HG03520 (cell line): Measurements from ENCODE around the gene NEK11.

Source experiments
- ATAC-seq: cut with Tn5 transposase; IDR thresholded peaks from one replicate; pipeline ENCODE4 v1.9.1; 2021; ENCODE audit warnings: mild to moderate bottlenecking, moderate library complexity; ENCODE audit not compliant: unreplicated experiment

The NEK11 gene, protein sequence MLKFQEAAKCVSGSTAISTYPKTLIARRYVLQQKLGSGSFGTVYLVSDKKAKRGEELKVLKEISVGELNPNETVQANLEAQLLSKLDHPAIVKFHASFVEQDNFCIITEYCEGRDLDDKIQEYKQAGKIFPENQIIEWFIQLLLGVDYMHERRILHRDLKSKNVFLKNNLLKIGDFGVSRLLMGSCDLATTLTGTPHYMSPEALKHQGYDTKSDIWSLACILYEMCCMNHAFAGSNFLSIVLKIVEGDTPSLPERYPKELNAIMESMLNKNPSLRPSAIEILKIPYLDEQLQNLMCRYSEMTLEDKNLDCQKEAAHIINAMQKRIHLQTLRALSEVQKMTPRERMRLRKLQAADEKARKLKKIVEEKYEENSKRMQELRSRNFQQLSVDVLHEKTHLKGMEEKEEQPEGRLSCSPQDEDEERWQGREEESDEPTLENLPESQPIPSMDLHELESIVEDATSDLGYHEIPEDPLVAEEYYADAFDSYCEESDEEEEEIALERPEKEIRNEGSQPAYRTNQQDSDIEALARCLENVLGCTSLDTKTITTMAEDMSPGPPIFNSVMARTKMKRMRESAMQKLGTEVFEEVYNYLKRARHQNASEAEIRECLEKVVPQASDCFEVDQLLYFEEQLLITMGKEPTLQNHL

DNA sequence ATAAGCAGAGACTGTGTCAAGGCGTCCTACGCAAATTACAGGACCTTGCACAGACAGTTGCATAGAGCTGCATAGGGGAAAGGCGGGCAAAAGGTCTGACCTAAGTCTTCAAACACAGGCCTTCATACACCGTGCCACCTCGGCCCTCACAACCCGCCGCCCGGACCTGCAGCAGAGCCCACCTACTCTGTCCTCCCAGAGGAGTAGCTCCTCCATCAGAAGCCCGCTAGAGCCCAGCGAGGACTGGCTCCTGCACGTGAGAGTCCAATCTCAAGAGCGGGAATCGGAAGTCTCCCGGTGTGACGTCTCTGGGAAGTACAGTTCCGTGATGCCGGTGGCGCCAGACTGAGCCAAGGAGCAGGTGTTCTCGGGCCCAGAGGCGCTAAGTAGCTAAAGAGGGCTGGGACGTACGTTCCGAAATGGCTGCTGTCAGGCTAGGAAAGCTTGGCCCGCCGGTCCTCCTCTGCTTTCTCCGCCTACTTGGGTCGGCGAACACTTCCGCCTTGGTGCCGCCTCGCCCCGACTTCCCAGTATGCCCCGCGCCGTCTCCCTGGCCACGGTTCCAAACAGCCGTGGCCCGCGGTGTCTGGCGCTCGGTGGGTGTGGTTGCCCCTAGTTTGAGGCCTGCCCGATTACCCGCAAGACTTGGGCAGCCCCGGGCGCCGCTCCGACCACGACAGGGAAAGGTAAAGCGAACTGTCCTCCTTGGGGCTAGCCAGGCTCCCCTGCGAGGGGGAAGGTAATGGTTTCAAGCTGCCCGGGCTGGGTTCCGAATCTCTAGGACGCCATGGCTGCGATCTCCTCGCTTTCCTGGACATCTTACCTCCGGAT is at the start of gene NEK11, which contains the start of gene ASTE1:
Gene NEK11, plus strand, starts transcription at position 557 of the 831 bp plus-strand sequence. CDS start 2,832 bp downstream, outside the sequence.
Gene ASTE1, minus strand, starts transcription at position 505 of the 831 bp plus-strand sequence. CDS start 1,519 bp downstream, outside the sequence.
- ATAC-seq: peak; percentile 96

DNA sequence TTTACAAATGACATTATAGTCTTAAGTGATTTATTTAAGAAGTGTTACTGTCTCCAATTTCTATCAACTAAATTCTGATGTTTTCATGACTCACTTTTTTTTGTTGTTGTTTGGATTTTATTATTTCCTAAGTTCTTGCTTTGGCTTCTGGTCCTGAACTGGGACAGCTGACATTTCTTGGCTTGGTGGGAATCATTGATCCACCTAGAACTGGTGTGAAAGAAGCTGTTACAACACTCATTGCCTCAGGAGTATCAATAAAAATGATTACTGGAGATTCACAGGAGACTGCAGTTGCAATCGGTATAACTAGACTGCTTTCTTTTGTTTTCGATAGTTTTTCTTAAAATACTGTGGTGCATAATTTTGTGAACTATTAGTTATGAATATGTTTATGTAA is 47.6 kb upstream of the NEK11 start:
- ATAC-seq: no peak

DNA sequence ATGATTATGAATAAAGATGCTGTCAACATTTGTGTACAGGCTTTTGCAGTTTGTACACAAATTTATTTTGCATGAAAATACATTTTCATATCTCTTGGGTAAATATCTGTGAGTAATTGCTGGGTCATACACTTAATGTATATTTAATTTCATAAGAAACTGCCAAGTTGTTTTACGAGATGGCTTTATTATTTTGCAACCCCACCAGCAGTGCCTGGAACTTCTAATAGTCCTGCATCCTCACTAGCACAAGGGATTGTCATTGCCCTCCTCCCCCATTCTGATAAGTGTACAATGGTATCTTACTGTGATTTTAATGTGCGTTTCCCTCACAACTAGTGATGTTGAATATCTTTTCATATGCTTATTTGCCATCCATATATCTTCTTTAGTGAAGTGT is 45.2 kb upstream of the NEK11 start:
- ATAC-seq: no peak

DNA sequence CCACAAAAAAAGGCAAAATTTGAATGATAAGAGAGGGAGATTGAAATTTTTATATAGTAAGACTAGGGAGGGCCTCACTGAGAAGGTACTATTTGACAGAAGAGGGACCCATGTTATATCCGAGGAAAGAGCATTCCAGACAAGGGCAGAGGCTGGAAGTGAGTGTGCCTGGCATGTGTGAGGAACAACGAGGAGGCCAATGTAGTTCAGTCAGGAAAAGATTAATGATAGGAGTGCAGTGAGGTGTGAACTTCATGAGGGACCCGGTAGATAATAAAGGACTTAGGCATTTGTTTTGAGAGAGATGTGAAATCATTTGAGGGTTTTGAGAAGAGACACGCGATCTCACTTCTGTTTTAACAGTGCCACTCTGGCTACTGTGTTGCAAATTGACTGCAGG is 36.4 kb upstream of the NEK11 start:
- no peak for ATAC-seq

DNA sequence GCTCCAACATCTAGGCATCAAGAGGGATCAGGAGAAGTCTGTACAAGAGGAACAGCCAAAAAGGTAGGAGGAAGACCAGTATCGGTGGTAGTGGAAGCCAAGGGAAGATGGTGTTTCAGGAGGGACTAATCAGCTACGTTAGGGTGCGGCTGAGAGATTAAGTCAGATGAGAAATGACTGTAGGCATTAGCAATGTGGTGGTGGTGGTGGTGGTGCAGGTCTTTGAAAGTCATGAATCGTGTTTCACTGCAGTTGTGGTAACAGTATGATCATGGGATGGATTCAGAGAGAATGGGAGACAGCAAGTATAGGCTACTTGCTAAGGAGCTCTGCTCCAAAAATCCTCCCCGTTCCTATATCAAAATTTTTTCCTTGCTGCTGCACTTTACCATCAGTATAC is 35.6 kb upstream of the NEK11 start:
- no peak for ATAC-seq

DNA sequence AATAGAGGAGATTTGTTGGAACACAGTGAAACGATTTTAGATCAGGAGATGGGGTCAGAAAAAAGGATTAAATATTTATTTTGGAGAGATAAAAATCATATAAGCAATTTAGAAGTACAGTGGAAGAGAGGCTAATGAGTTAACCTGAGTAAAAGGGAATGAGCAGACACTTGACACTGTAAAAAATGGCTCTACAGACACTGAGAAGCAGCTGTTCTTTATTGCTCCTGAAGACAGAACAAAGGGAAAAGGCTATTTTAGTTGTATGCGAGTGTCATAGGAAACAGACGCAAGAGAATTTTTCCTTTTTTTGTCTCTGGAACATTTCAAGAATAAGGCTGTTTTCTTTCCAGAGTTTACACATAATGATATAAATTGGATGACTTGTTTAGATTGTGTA is 34.3 kb upstream of the NEK11 start:
- no peak for ATAC-seq

DNA sequence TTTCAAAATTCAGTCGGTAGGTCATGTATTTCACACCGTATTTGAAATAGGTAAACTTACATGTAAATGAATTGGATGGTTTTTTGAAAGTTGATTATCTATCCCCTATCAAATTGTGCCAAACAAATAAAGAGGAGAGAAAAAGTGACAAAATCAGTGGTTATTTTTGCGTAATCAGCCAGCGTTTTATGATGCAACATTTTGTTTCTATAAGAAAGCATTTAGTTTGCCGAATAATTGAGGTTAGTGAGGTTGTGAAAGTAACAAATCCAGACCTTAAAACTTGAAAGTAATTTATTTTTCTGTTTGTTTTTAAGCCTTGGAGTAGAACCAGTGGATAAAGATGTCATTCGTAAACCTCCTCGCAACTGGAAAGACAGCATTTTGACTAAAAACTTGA is 29.4 kb upstream of the NEK11 start:
- no peak for ATAC-seq

DNA sequence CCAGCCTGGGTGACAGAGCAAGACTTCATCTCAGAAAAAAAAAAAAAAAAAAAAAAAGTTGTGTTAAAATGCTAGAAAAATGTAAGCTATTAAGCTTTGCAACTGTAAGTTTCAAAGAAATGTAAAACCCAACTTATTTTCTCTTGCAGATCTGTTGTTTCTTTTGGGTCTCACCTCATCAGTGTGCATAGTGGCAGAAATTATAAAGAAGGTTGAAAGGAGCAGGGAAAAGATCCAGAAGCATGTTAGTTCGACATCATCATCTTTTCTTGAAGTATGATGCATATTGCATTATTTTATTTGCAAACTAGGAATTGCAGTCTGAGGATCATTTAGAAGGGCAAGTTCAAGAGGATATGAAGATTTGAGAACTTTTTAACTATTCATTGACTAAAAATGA is 25.6 kb upstream of the NEK11 start:
- ATAC-seq: no peak

DNA sequence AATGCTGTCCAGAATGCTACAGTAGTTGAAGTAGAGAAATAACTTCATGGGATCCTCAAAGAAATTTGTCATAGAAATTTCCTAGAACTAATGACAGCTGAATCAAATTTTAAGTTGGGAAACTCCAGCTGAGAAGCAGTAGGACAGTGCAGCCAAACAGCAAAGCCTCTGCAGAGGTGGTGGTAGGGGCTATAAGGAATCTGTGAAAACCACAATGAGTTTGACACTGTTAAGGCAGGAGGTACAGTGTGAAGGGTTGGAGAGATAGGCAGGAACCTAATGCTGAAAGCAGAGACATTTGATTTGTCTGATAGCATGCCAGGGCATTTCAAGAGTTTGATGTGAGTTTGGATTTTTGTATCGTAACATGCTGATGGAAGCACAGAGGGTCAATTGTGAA is 22.1 kb upstream of the NEK11 start:
- ATAC-seq: no peak

DNA sequence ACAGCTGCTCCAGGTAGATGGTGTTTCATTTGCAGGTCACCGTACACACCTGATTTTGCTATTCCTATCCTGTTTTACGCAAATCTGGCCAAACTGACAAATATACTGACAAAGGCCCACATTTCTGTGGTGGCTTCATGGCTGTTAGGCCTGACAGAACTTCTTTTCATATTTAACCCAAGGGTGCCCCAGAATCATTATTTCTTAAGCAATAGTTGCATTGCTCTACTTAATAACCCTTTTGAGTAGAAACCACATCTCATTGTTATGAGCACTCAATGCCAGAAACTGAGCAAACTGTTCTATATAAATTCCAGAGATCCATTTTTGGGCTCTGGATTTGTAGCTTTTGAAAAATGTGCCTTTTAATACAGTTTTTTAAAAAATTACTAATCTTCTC is 19.4 kb upstream of the NEK11 start:
- no peak for ATAC-seq

DNA sequence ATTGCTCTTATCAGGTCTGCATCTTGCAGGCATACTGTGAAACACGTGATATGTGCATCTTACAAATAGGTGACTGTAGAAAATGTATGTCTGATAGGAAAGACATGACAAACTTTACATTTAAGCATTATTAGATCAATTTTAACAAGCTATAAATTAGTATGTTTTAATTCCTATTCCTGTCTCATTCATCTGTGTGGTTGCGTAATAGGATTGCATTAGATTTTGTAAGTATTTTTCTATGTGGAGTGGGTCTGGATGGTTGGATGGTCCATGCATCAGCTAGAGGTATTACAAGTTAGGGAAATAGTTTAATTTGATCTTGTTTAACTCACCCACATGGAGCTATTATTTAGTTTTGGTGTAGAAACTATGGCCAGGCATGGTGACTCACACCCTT is 18.9 kb upstream of the NEK11 start:
- no peak for ATAC-seq

DNA sequence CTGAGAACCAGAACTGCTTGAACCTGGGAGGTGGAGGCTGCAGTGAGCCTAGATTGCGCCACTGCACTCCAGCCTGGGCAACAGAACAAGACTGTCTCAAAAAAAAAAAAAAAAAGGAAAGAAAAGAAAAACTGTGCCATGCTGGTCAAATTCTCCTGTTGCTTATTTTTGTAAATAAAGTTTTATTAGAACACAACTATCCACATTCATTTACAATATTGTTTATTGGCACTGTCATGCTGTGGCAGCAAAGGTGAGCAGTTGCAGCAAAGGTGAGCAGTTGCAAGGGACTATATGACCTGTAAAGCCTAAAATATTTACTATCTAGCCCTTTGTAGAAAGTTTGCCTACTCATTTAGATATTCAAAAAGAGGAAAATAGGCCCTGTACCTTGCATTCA is 18.4 kb upstream of the NEK11 start:
- ATAC-seq: no peak

DNA sequence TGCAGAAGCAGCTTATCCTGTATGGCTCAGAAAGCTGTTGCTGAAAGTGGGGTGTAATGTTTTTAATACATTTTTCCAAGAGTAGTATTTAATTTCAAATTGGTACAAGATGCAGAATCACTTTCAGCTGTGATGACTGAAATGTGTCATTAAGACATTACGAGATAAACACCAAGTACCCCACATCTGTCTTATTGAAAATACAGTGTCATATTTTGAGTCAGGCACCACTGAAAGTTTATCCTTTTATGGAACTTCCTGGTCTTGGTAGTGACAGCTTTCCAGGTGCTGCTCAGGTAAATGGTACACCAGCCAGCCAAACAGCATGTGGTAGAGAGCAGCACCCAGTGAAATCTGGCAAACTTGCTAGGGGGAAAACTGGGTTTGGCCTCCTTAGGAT is 17.0 kb upstream of the NEK11 start:
- ATAC-seq: no peak

DNA sequence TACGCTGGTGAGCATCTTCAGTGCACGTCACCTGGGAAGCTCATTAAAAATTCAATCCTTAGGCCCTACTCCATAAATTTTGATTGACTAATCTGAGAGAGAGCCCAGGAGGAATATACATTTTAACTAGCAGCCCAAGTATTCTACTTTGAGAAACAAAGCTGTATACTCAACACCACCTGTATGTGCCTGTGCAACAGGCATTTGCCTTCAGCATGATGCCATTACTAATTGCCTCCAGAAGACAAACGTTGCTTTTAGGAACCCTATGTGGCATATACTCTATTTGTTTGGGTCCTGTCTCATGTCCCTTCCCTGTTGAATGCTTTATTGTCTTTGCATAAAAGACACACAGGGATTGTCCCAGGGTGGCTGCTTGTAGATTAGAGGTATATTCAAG is 7.7 kb upstream of the NEK11 start:
- no peak for ATAC-seq

DNA sequence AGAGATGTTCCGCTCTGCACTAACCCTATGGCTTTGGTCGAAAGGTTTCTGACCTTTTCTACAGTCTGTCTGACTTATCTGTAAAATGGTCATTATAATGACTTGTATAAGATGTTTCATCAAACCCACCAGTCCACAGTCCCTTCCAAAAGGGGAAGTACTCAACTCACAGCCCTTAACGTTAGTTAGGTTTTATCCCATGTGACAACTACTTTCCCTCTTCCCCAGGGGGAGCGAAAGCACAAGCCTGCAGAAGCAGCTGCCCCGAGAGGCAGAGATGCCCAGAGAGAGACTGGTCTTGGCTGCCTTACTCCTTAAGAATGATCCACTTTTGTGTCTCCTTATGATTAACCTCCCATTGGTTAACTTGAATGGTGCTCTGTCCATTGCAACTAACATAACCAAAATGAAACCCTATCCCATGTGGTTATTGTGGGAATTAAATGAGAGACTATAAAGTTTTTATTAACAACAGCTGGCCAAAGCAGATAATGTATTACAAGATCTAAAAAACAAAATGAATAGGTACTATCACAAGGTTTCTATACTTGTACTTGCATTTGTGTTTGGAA is 6.5 kb upstream of the NEK11 start:
- ATAC-seq: no peak

DNA sequence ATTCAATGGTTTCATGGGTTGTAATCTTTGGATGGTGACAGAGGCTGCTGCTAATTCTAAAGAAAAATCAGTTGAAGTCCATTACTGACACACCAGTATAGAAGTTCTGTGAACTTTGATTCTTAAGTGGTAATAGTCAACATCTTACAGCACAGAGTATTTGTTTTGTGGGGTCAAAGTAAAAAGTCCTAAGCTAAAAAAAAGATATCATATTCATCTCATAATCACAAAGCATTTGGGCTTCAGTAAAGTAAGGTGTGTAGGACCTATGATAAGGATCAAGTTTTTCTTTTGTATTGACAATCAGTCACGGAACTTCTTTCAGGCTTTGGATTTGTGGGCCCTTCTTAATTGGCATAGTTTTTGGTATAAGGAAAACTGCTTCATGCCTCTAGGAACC is 1.1 kb upstream of the NEK11 start:
- no peak for ATAC-seq

DNA sequence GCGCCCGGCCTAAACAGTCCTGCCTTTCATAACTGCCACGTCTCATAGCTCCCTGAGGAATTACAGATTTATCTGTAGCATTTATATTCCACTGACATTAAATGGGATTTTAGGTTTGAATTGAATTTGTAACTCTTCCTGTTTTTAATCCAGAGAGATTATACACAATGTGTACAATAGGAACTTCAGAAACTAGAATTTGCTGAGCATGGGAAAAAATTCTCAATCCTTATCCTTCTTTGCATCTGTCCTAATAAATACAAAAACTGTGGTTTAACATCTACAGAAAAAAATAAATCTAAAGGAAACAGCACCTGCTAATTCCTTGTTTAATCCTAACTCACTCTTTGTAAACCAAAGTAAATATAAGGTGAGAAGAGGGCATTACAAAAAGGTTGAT is 2.2 kb downstream of the NEK11 start:
- ATAC-seq: no peak

DNA sequence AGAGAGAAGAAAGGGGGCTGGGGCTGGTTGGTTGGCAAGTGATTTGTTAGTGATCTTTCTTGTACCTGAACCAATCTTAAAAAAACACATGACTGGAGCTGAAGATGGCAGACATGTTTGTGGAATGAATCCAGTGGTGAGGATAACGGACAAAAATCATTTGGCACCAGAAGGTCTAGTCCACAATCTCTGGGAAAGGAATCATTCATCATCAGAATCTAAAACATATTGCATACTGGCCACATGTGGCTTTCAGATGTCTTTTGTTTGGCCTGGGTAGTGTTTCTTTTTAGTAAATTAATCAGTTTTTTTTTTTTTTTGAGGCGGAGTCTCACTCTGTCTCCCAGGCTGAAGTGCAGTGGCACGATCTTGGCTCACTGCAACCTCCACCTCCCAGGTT is 5.0 kb downstream of the NEK11 start:
- ATAC-seq: no peak

DNA sequence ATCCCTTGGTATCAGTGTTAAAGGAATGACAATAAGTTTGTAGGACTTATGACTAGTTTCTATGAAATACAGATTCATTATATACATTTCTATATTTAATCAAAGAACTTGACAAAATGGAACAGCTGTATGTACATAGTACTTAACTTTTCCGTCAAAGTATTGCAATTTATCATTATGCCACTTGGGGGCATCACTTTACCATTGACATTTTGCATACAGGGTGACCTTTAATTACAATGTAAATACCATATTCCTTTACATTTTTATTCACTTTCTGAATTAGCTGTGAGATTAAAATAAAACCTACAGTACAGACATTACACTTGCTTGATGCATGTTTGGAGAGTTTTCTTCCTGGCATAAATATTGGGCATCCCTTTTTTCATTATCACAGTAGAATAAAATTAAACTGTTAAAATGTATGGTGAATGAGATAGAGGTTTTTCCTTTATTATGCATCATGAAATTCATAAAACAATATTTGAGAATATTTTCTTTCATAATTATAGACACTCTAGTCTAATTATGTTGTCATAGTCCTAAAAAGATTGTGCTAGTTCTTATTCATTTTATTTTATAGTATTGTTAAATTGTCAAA is 6.9 kb downstream of the NEK11 start:
- no peak for ATAC-seq

DNA sequence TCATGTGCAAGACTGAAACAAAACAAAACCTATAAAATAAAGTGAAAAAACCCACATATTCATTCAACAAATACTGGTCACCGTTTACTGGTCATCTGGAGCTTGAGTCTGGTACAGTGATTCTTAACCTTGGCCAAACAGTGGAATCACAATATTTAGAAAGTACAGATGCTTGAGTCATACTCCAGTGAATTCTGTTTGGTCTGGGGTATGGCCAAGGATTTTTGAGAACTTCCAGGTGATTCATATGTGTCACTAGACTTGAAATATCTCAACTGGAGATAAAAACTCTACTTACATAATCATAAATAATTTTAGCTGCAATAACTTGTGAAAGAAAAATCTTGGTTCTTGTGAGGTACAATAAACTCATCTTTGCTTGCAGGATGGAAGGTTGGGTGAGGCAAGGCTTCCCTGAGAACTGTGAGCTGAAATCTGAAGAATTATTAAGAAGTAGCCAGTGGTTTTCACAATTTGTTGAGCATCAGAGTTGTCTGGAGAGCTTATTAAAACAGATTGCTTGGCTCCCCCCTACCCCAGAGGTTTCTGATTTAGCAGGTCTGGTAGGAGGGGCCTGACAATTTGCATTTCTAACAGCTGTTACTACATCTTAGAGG is 9.6 kb downstream of the NEK11 start:
- no peak for ATAC-seq
